ENCODE measurements around the gene FSD1.
"Not testable (repeated sequence)": the region's sequence is repeated elsewhere in the genome, so short reads cannot be mapped to it uniquely, and the experiment has no call there.

FSD1 gene

DNA sequence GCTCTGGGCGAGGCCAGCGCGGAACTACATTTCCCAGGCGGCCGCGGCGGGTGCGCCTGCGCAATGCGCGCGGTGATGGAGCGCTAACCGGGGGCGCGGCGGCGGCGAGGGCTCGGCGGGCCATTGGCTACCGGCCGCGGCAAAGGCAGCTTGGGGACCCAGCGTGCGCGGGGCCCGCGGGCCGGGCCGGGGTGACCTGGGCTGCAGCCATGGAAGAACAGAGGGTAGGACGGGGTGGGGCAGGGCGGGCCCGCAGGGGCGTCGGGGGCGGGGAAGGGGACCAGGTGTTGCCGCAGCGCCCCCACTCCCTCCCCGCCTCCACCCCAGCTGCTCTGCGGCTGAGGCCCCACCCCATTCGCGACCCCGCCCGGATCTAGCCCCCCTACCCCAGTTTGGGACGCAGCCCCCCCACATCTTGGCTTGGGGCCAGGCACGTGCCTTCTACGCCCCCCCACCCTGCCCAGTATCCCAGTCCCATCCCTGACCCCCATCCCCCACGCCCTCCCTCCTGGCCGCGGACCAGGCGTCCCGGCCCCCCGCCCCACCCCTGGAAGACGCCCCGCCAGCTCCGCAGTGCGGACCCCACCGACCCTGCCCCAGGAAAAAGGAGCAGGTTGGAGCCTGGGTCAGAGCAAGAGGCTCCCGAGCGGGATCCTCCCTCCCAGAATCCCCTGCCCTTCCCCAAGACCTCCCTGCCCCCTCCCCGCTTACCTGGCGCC is at the start of gene FSD1:
TSS of gene FSD1 (plus strand) at position 61 of the 719 bp plus-strand sequence. CDS start at position 210, 149 bp downstream.
- peak; percentile 43 for DNase-seq (ENCODE audit: low read depth)

- DNase-seq (ENCODE audit: low read depth), result no peak
These were observed 47.8 kb upstream of the FSD1 start for GRCh38 chr19:4256563-4256962.

DNA sequence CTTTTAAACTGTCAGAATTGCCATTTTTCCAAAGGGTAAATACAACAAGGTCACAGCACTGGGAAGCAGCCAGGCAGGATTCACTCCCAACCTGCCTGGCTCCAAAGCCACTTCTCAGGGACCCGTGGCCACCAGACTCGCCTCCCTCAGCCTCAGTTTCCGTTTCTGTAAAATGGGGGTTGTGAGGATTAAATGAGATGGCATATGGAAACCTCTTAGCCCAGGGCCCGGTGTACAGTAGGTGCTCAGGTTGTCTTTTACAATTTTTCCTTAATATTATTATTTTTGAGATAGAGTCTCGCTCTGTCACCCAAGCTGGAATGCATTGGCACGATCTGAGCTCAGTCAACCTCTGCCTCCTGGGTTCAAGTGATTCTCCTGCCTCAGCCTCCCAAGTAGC is 47.4 kb upstream of the FSD1 start:
- DNase-seq (ENCODE audit: low read depth), result no peak

DNA sequence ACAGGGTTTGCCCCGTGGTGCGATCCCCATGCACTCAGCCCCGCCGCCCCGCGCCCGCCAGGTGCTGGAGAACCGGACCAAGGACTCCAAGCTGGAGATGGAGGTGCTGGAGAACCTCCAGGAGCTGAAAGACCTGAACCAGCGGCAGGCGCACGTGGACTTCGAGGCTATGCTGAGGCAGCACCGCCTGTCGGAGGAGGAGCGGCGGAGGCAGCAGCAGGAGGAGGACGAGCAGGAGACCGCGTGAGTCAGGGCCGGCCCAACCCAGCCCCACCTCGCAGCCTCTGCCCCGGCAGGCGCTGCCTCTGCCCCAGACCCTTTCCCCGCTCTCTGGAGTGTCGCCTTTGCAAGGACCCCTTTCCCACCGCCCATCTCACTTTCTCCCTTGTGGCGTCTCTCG is 46.2 kb upstream of the FSD1 start:
- DNase-seq (ENCODE audit: low read depth), result no peak

DNA sequence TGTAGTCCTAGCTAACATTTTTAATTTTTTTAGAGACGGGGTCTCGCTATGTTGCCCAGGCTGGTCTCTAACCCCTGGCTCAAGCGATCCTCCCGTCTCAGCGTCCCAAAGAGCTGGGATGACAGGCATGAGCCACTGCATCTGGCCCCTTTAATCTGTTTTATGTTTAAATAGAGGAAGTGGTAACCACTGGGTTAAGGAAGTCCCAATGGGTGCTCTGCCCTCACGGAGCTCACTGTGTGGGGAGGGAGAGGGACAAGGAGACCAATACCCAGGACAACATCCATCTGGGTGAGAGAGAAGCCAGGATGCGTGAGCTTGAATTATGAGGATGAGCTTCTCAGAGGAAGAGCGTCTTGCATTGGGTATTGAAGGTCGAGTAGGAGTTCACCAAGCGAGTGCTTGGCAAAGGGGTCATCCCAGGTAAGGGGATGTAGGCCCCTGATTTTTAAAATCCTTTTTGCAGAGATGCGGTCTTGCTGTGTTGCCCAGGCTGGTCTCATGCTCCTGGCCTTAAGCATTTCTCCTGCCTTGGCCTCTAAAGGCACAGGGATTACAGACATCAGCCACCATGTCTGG is 43.7 kb upstream of the FSD1 start:
- no peak for DNase-seq (ENCODE audit: low read depth)

GRCh38 chr19:4264812-4265211 is 39.6 kb upstream of the FSD1 start:
- DNase-seq (ENCODE audit: low read depth), result no peak

- DNase-seq (ENCODE audit: low read depth), result no peak
These were observed 38.0 kb upstream of the FSD1 start for GRCh38 chr19:4266253-4267000.

DNA sequence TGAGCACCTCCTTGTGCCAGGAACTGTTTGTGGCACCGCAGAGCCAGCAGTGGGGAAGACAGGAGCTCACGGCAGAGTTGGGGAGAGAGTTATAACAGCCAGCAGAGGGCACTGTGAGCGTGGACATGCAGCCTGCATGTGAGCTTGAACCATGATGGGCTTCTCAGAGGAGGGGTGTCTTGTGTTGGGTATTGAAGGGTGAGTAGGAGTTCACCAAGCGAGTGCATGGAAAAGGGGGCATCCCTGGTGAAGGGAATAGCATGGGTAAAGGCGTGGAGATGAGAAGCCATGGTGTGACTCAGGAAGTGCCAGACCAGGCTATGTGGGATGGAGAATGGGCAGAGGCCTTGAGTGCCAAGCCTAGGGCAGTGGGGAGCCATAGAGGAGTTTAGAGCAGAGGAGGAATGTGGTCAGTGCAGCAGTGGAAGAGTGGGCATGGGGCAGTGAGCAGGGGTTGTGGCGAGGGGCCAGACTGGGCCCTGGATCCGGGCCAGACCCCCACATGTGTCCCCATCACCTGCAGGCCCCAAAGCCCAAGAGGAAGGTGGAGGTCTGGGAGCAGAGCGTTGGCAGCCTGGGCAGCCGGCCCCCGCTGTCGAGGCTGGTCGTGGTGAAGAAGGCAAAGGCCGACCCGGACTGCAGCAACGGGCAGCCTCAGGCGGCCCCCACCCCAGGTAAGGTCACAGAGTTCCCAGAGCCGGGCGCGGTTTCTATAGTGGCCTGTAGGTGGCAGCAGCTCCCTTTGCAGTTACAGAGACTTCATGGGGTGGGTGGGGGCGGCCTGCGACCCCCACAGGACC is 37.1 kb upstream of the FSD1 start:
- peak; percentile 45 for DNase-seq (ENCODE audit: low read depth)

- DNase-seq (ENCODE audit: low read depth), result no peak
These were observed 36.2 kb upstream of the FSD1 start for GRCh38 chr19:4267901-4268815.

DNA sequence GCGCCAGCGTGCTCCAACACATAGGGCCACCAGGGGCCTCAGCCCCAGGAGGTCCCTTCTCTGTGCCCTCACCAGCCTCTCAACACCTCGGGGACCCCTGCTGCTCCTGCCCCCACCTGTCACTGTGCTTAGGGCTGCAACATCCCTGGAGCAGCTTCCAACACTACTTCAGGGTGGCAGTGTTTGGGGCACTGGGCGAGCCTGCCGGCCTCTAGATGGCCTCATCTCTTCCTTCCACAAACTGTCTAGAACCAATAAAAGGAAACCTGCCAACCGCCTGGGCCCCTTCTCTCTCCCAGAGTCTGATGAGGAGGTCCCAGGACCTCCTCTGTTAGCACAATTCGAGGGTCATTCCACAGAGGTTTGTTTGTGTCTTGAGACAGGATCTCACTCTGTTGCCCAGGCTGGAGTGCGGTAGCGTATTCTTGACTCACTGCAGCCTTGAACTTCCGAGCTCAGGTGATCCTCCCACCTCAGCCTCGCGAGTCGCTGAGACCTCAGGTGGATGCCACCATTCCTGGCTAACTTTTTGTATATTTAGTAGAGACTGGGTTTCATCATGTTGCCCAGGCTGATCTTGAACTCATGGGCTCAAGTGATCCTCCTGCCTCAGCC is 35.5 kb upstream of the FSD1 start:
- DNase-seq (ENCODE audit: low read depth), result no peak

DNA sequence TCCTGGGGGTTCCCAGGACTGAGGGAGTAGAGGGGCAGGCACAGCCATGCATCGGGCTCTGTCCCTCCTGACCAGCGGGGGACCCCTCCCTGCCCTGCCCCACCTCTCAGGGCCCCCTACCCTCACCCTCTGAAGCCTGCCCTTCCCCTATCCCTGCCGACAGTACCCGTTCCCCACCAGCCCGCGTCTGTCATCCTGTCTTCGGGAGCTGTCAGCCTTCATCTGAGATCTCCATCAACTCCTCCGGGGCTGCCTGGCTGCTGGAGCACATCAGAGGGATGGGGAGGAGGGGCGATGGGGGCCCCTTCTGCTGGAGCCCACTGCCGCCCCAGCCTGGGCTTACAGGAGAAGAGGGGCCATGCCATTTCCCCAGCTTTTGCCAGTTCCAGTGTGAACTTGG is 31.5 kb upstream of the FSD1 start:
- DNase-seq (ENCODE audit: low read depth), result no peak

DNA sequence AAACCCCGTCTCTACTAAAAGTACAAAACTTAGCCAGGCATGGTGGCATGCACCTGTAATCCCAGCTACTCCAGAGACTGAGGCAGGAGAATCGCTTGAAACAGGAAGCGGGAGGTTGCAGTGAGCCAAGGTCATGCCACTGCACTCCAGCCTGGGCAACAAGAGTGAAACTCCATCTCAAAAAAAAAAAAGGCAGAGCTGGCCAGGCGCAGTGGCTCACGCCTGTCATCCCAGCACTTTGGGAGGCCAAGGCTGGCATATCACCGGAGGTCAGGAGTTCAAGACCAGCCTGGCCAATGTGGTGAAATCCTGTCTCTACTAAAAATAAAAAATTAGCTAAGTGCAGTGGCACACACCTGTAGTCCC is 30.1 kb upstream of the FSD1 start:
- DNase-seq (ENCODE audit: low read depth), result not testable (repeated sequence)

- no peak for DNase-seq (ENCODE audit: low read depth)
These were observed 27.2 kb upstream of the FSD1 start for GRCh38 chr19:4277191-4277696.

- DNase-seq (ENCODE audit: low read depth), result no peak
These were observed 26.4 kb upstream of the FSD1 start for GRCh38 chr19:4278010-4278409.

- no peak for DNase-seq (ENCODE audit: low read depth)
These were observed 25.8 kb upstream of the FSD1 start, which contains the start of gene SHD for GRCh38 chr19:4278419-4279266. TSS of gene SHD (plus strand) at chr19:4279266. CDS start at chr19:4280064, 798 bp downstream.

GRCh38 chr19:4279267-4279529 is 25.2 kb upstream of the FSD1 start:
- no peak for DNase-seq (ENCODE audit: low read depth)

- DNase-seq (ENCODE audit: low read depth), result no peak
These were observed 24.6 kb upstream of the FSD1 start for GRCh38 chr19:4279530-4280422.

GRCh38 chr19:4284176-4284958 is 20.0 kb upstream of the FSD1 start:
- no peak for DNase-seq (ENCODE audit: low read depth)

Measured in stimulated activated CD8-positive, alpha-beta memory T cell treated with anti-CD3 and anti-CD28 coated beads, Interleukin-12 subunit alpha, Interleukin-12 subunit beta, amount 100 ng/mL, for 1 hour (primary cell).